CD4-positive, alpha-beta T cell (primary cell): Measurements from ENCODE around the gene PRPS2. TPM values are rescaled to one million over a fixed set of nuclear protein-coding genes. Genes with fewer than 3 reads are reported as not detected.

Experiments used
- ATAC-seq: fragments of 200-7000 bp; cut with Tn5 transposase; one replicate; pipeline ENCODE4 v1.10.0; 2022; ENCODE audit warnings: mild to moderate bottlenecking; ENCODE audit not compliant: poor library complexity
- CTCF ChIA-PET: fragments of 350-600 bp; sonication (Branson Sonifier 250); formaldehyde crosslinking; loops from one replicate; lab custom pipeline; 2021; ENCODE audit warnings: antibody characterized with exemption, inconsistent platforms; lab: Charles Lee
- POLR2A ChIA-PET: fragments of 350-600 bp; sonication (Branson Sonifier 250); formaldehyde crosslinking; loops from one replicate; lab custom pipeline; 2021; ENCODE audit warnings: antibody characterized with exemption, inconsistent platforms; lab: Charles Lee
- DNase-seq, 14 experiments: peaks; one replicate each; pipeline ENCODE4 v3.0.0-alpha.2; 2013 to 2020; ENCODE audit warnings: mixed read lengths in 2 of 14
- H3K27ac ChIP-seq, 2 donors: one replicate each; pipeline versions ENCODE4 v1.5.1 to v1.7.0; 2013; ENCODE audit warnings: low read length in 2 of 2, low read depth in 1 of 2, mild to moderate bottlenecking in 1 of 2
- H3K27me3 ChIP-seq, 2 experiments: 1 replicate in 1 of 2; 2 replicates in 1 of 2; pipeline versions ENCODE4 v1.6.1 to v1.7.0; 2013; ENCODE audit warnings: low read length in 2 of 2, control low read depth in 1 of 2, mild to moderate bottlenecking in 1 of 2, moderate library complexity in 1 of 2; ENCODE audit not compliant: insufficient read depth in 2 of 2, control insufficient read depth in 1 of 2
- H3K36me3 ChIP-seq: one replicate; pipeline ENCODE4 v1.6.1; 2013; ENCODE audit warnings: low read length, control low read depth; ENCODE audit not compliant: insufficient read depth
- H3K4me1 ChIP-seq: one replicate; pipeline ENCODE4 v1.6.1; 2013; ENCODE audit warnings: low read length, control low read depth; ENCODE audit not compliant: insufficient read depth
- H3K4me3 ChIP-seq: one replicate; pipeline ENCODE4 v1.5.1; 2013; ENCODE audit warnings: mild to moderate bottlenecking, low read length, moderate library complexity
- H3K9me3 ChIP-seq, 2 experiments: 1 replicate in 1 of 2; 2 replicates in 1 of 2; pipeline versions ENCODE4 v1.6.1 to v1.7.0; 2013; ENCODE audit warnings: low read length in 2 of 2, mild to moderate bottlenecking in 2 of 2, control low read depth in 1 of 2, moderate library complexity in 1 of 2; ENCODE audit not compliant: control insufficient read depth in 1 of 2, insufficient read depth in 1 of 2
- H3K27ac Mint-ChIP-seq: one replicate; pipeline ENCODE4 v1.8.0; 2020; ENCODE audit warnings: mixed read lengths
- H3K27me3 Mint-ChIP-seq: one replicate; pipeline ENCODE4 v1.8.0; 2021; ENCODE audit warnings: mixed read lengths
- H3K36me3 Mint-ChIP-seq: one replicate; pipeline ENCODE4 v1.8.0; 2021; ENCODE audit warnings: low read depth, mixed read lengths
- H3K4me1 Mint-ChIP-seq: one replicate; pipeline ENCODE4 v1.8.0; 2021; ENCODE audit warnings: low read depth, mixed read lengths
- H3K4me3 Mint-ChIP-seq: one replicate; pipeline ENCODE4 v1.8.0; 2020; ENCODE audit warnings: mild to moderate bottlenecking, mixed read lengths
- H3K9me3 Mint-ChIP-seq: one replicate; pipeline ENCODE4 v1.8.0; 2020; ENCODE audit warnings: mixed read lengths
- CTCF ChIP-seq: fragments of 200-600 bp; IDR thresholded peaks from one replicate; pipeline ENCODE4 v1.8.0; 2022; ENCODE audit warnings: antibody characterized with exemption, mild to moderate bottlenecking
- intact Hi-C, 2 experiments: fragments of 100-400 bp; cut with DNase I in 1 of 2; cut with micrococcal nuclease in 1 of 2; formaldehyde crosslinking; loops; one replicate each; pipeline versions ENCODE4 v1.15.1 to v1.9.0; 2023 to 2025; cut with DNase I, micrococcal nuclease
- total RNA-seq, 174 experiments: library from RNA in 2 of 174; stranded (reverse) in 2 of 174; gene quantifications; one replicate each; pipeline ENCODE4 v1.2.3 and lab custom pipeline; 2021 to 2026

PRPS2 gene
- total RNA-seq, 2 experiments from 2014 or later, result 13.2 to 17.7 TPM

- no peaks in the 10 kb centered on the region for H3K9me3 Mint-ChIP-seq
- no peak within 1 kb of the TSS for H3K4me3 Mint-ChIP-seq
- peak within 1 kb of the TSS; percentile 5 for H3K4me3 ChIP-seq
- intact Hi-C loops, result no loop called here
- peak in 1 of 14 experiments; percentile 8 for DNase-seq
- H3K27me3 Mint-ChIP-seq, result no peaks in the 10 kb centered on the region
- H3K36me3 ChIP-seq, result no peaks in the 10 kb centered on the region
- POLR2A ChIA-PET, result no interaction called here
- CTCF ChIA-PET, result no interaction called here
- H3K27ac ChIP-seq, result no peak within 1 kb of the TSS
- H3K27me3 ChIP-seq, result peaks cover 0 to 4% of the 10 kb centered on the region in 2 experiments
- no peaks in the 10 kb centered on the region for H3K4me1 ChIP-seq
- H3K4me1 Mint-ChIP-seq, result no peaks in the 10 kb centered on the region
- no peak within 1 kb of the TSS for H3K27ac Mint-ChIP-seq
- ATAC-seq, result no peak
- H3K9me3 ChIP-seq, result peaks cover 0 to 5% of the 10 kb centered on the region in 2 experiments
- no peak for TF ChIP-seq CTCF
- no peaks in the 10 kb centered on the region for H3K36me3 Mint-ChIP-seq
These were observed 75.5 kb downstream of the PRPS2 start, which contains the start of gene TLR7 for GRCh38 chrX:12866451-12867377. Gene TLR7, plus strand, starts transcription at chrX:12867072. Its CDS starts 507 bp downstream, at chrX:12867579.

GRCh38 chrX:12867685-12868084 lies 76.5 kb downstream of the PRPS2 start:
- DNase-seq (no peak), ATAC-seq (no peak)
- POLR2A ChIA-PET, result no interaction called here
- Histone ChIP-seq H3K27me3 (peaks cover 0 to 4% of the 10 kb centered on the region in 2 experiments), H3K36me3 (no peaks in the 10 kb centered on the region), H3K4me1 (no peaks in the 10 kb centered on the region), H3K27ac (no peak overlapping the region), H3K9me3 (peaks cover 0 to 5% of the 10 kb centered on the region in 2 experiments), H3K4me3 (no peak overlapping the region)
- no peak overlapping the region for H3K27ac Mint-ChIP-seq
- no peaks in the 10 kb centered on the region for H3K4me1 Mint-ChIP-seq
- no peak overlapping the region for H3K4me3 Mint-ChIP-seq
- TF ChIP-seq CTCF, result no peak
- H3K36me3 Mint-ChIP-seq, result no peaks in the 10 kb centered on the region
- CTCF ChIA-PET, result no interaction called here
- intact Hi-C loops, result no loop called here
- H3K27me3 Mint-ChIP-seq, result no peaks in the 10 kb centered on the region
- H3K9me3 Mint-ChIP-seq, result no peaks in the 10 kb centered on the region

- no peaks in the 10 kb centered on the region for H3K4me1 Mint-ChIP-seq
- H3K4me1 ChIP-seq, result no peaks in the 10 kb centered on the region
- no peak for TF ChIP-seq CTCF
- no peaks in the 10 kb centered on the region for H3K36me3 ChIP-seq
- no peak overlapping the region for H3K27ac ChIP-seq
- H3K27ac Mint-ChIP-seq, result no peak overlapping the region
- peaks cover 0 to 4% of the 10 kb centered on the region in 2 experiments for H3K27me3 ChIP-seq
- H3K36me3 Mint-ChIP-seq, result no peaks in the 10 kb centered on the region
- ChIA-PET POLR2A (no interaction called here), CTCF (no interaction called here)
- no peak overlapping the region for H3K4me3 Mint-ChIP-seq
- no peaks in the 10 kb centered on the region for H3K9me3 Mint-ChIP-seq
- no peaks in the 10 kb centered on the region for H3K27me3 Mint-ChIP-seq
- DNase-seq (no peak), ATAC-seq (no peak)
- peaks cover 0 to 3% of the 10 kb centered on the region in 2 experiments for H3K9me3 ChIP-seq
- H3K4me3 ChIP-seq, result no peak overlapping the region
- intact Hi-C loops, result no loop called here
These were observed 77.5 kb downstream of the PRPS2 start for GRCh38 chrX:12868747-12869146.
